ENCODE data around the gene GPR87.

GPR87 gene

GRCh38 chr3:151345859-151346258 is 29.2 kb upstream of the GPR87 start:
- no peak overlapping the region for H3K27ac ChIP-seq (ENCODE audit: low read depth, low read length, poor library complexity, severe bottlenecking)
- no peaks in the 10 kb centered on the region for H3K36me3 ChIP-seq (ENCODE audit: insufficient read depth, low read length)
- no peak for TF ChIP-seq EZH2 (IDR thresholded peaks at IDR 0.05; ENCODE audit: borderline replicate concordance, low read length)
- no peak for TF ChIP-seq CTCF (IDR thresholded peaks at IDR 0.05; ENCODE audit: low read length)
- H2AFZ ChIP-seq (ENCODE audit: low read length), result no peak overlapping the region
- no peaks in the 10 kb centered on the region for H4K20me1 ChIP-seq (ENCODE audit: insufficient read depth, low read length)
- H3K4me3 ChIP-seq (ENCODE audit: low read depth, low read length, poor library complexity, severe bottlenecking), result no peak overlapping the region
- H3K9me3 ChIP-seq (ENCODE audit: low read length), result no peaks in the 10 kb centered on the region
- no peaks in the 10 kb centered on the region for H3F3A ChIP-seq (ENCODE audit: insufficient read depth, low read length)
- no peaks in the 10 kb centered on the region for H3K27me3 ChIP-seq (ENCODE audit: insufficient read depth, low read length)
- no peaks in the 10 kb centered on the region for H3K4me1 ChIP-seq (ENCODE audit: insufficient read depth, low read length, severe bottlenecking)
- H3K79me2 ChIP-seq (ENCODE audit: insufficient read depth, low read length), result no peaks in the 10 kb centered on the region
- H3K4me2 ChIP-seq (ENCODE audit: low read length), result no peak overlapping the region
- no peak overlapping the region for H3K9ac ChIP-seq (ENCODE audit: low read length)
- no peaks in the 10 kb centered on the region for H3K9me2 ChIP-seq (ENCODE audit: low read depth, low read length)

- Histone ChIP-seq H3K79me2 (ENCODE audit: insufficient read depth, low read length) (no peaks in the 10 kb centered on the region), H3K9me3 (ENCODE audit: low read length) (no peaks in the 10 kb centered on the region), H3K9ac (ENCODE audit: low read length) (no peak overlapping the region), H3K4me2 (ENCODE audit: low read length) (no peak overlapping the region), H2AFZ (ENCODE audit: low read length) (no peak overlapping the region), H3K27me3 (ENCODE audit: insufficient read depth, low read length) (no peaks in the 10 kb centered on the region), H3K4me3 (ENCODE audit: low read depth, low read length, poor library complexity, severe bottlenecking) (no peak overlapping the region), H3K9me2 (ENCODE audit: low read depth, low read length) (no peaks in the 10 kb centered on the region), H3K36me3 (ENCODE audit: insufficient read depth, low read length) (no peaks in the 10 kb centered on the region), H4K20me1 (ENCODE audit: insufficient read depth, low read length) (no peaks in the 10 kb centered on the region), H3K27ac (ENCODE audit: low read depth, low read length, poor library complexity, severe bottlenecking) (no peak overlapping the region), H3F3A (ENCODE audit: insufficient read depth, low read length) (no peaks in the 10 kb centered on the region), H3K4me1 (ENCODE audit: insufficient read depth, low read length, severe bottlenecking) (peaks cover 8% of the 10 kb centered on the region)
- no peak for TF ChIP-seq EZH2 (IDR thresholded peaks at IDR 0.05; ENCODE audit: borderline replicate concordance, low read length)
- TF ChIP-seq CTCF (IDR thresholded peaks at IDR 0.05; ENCODE audit: low read length), result no peak
These were observed 15.1 kb upstream of the GPR87 start for GRCh38 chr3:151331696-151332095.

GRCh38 chr3:151330899-151331298 is 14.3 kb upstream of the GPR87 start:
- H4K20me1 ChIP-seq (ENCODE audit: insufficient read depth, low read length), result no peaks in the 10 kb centered on the region
- no peaks in the 10 kb centered on the region for H3K79me2 ChIP-seq (ENCODE audit: insufficient read depth, low read length)
- H3K4me3 ChIP-seq (ENCODE audit: low read depth, low read length, poor library complexity, severe bottlenecking), result no peak overlapping the region
- no peaks in the 10 kb centered on the region for H3K9me3 ChIP-seq (ENCODE audit: low read length)
- H3K9ac ChIP-seq (ENCODE audit: low read length), result no peak overlapping the region
- H3K9me2 ChIP-seq (ENCODE audit: low read depth, low read length), result no peaks in the 10 kb centered on the region
- H3K4me2 ChIP-seq (ENCODE audit: low read length), result no peak overlapping the region
- H3K36me3 ChIP-seq (ENCODE audit: insufficient read depth, low read length), result no peaks in the 10 kb centered on the region
- H2AFZ ChIP-seq (ENCODE audit: low read length), result no peak overlapping the region
- peaks cover 8% of the 10 kb centered on the region for H3K4me1 ChIP-seq (ENCODE audit: insufficient read depth, low read length, severe bottlenecking)
- H3K27me3 ChIP-seq (ENCODE audit: insufficient read depth, low read length), result no peaks in the 10 kb centered on the region
- H3K27ac ChIP-seq (ENCODE audit: low read depth, low read length, poor library complexity, severe bottlenecking), result no peak overlapping the region
- H3F3A ChIP-seq (ENCODE audit: insufficient read depth, low read length), result no peaks in the 10 kb centered on the region
- no peak for TF ChIP-seq EZH2 (IDR thresholded peaks at IDR 0.05; ENCODE audit: borderline replicate concordance, low read length)
- TF ChIP-seq CTCF (IDR thresholded peaks at IDR 0.05; ENCODE audit: low read length), result no peak

Data from OCI-LY1 (cell line).